Gastroesophageal sphincter (tissue), 3 donors: Measurements from ENCODE around the gene NEUROG1.

ENCODE experiments used
- CTCF ChIP-seq, 4 experiments: fragments of 200-600 bp in 2 of 4; fragments of 450-650 bp in 2 of 4; sonication (generic) in 1 of 4; IDR thresholded peaks; one replicate each; pipeline ENCODE4 v1.5.1; 2017 to 2019; ENCODE audit warnings: antibody characterized with exemption in 4 of 4, mild to moderate bottlenecking in 2 of 4, moderate library complexity in 2 of 4
- EP300 ChIP-seq: sonication (generic); formaldehyde crosslinking; IDR thresholded peaks from one replicate; pipeline ENCODE4 v1.6.1; 2017; ENCODE audit warnings: antibody characterized with exemption, mild to moderate bottlenecking
- POLR2A ChIP-seq, 2 donors: fragments of 450-650 bp; IDR thresholded peaks; one replicate each; pipeline ENCODE4 v1.6.1; 2017; ENCODE audit warnings: antibody characterized with exemption in 2 of 2, mild to moderate bottlenecking in 2 of 2, moderate library complexity in 1 of 2
- POLR2AphosphoS5 ChIP-seq: sonication (generic); formaldehyde crosslinking; IDR thresholded peaks from one replicate; pipeline ENCODE4 v1.6.1; 2017; ENCODE audit warnings: antibody characterized with exemption

GRCh38 chr5:135489466-135490244, 46.1 kb downstream of the NEUROG1 start:
- TF ChIP-seq POLR2A (IDR thresholded peaks at IDR 0.05) (no peak), CTCF (IDR thresholded peaks at IDR 0.05) (no peak), POLR2AphosphoS5 (no peak), EP300 (no peak)
